IPS-11a (cell line): Measurements from ENCODE around the gene SMLR1.
"Not testable (repeated sequence)": the region's sequence is repeated elsewhere in the genome, so short reads cannot be mapped to it uniquely, and the experiment has no call there.

Experiments used
- H3K4me3 ChIP-seq: one replicate; pipeline ENCODE4 v1.5.1; 2013; ENCODE audit warnings: low read depth, low read length, control low read depth

The SMLR1 gene

GRCh38 chr6:130827247-130828149 lies at the start of gene SMLR1:
Gene SMLR1 (plus strand): TSS chr6:130827406. CDS start chr6:130827414, 8 bp downstream.
- no peak within 1 kb of the TSS for H3K4me3 ChIP-seq

GRCh38 chr6:130778946-130779657 lies 48.1 kb upstream of the SMLR1 start:
- H3K4me3 ChIP-seq, result no peak overlapping the region

- no peak overlapping the region for H3K4me3 ChIP-seq
Measured at GRCh38 chr6:130779658-130780033, 47.6 kb upstream of the SMLR1 start.

- no peak overlapping the region for H3K4me3 ChIP-seq
Measured at GRCh38 chr6:130780122-130780521, 47.1 kb upstream of the SMLR1 start.

- H3K4me3 ChIP-seq, result no peak overlapping the region
Measured at GRCh38 chr6:130781557-130781956, 45.6 kb upstream of the SMLR1 start.

DNA sequence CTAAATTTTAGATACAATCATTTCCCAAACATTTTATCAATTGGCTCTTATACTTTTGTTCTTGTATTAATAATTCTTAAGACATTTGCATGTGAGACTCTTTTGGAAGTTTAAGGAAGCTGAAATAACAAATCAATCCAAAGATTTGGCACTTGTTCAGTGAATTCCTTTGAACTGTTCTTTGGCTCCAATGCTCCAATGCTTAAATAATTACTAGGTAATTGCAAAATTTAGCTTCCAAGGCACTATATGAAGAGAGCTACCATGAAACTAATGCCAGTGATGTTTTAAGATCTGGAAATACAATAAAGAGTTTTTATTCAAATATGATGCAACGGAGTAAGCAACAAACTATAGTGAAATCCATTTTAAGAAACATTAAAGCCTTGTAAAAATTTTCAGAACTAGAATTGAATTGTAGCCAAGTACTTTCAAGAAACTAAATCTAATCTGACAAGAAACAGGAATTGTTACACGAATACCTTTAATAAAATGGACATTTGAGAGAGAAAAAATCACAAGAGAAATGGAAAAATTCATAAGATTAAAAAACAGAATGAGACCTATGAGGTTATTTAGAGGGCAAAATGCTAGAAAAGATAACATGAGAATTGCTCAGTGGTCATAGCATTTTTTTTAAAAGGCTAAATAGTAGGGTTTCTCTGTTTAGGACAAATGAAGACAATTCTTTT lies 43.6 kb upstream of the SMLR1 start:
- no peak overlapping the region for H3K4me3 ChIP-seq

DNA sequence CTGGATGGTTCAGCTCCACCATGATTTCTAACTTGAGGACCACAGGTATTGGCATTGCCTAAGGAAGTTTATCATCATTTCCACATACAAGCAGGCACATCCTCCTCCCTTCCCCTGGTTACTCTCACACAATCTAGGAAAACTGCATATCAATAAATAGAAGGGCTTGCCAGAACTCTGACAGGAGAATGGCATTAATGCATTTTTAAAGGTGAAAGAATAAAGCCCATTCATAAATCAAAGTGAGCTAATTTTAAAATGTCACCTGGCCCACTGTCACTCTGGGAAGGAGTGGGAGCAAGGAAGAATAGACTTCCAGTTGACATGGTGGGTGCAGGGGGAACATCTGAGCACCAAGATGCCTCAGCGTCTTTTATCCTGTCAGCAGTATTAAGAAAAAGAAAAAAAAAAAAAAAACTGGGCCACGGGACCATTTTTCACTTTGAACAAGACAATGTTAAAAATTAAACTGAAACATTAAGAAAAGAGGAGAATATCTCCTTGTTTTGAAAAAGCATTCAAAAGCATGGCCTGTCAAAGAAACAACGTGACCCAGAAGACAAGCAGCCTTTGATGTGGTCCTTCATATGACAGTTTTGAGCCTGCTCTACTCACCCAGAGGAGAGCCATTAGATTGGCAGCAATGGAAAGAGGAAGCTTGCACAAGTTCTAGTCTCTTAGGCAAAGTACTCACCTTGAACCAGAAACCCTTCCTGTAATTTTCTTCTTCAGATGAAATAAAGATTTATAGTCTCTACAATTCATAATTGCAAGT lies 39.3 kb upstream of the SMLR1 start:
- H3K4me3 ChIP-seq, result no peak overlapping the region

DNA sequence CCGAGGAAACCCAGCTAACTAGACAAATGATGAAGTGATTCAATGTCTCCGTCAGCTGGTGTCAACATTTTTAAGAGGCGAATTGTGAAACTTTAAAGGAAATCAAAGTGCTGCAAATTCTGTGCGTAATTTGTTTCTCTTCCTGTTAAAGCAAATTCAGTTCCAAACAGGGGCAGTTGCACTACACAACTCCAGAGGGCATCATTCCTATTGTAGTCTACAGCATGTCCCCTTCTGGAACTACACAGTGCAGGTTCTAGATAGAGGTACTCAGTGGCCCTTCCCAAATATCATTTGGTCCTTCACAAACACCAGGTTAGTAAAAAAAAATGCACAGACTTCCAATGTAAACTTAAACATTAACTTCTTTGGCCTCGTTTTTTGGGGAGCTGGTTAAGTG lies 38.3 kb upstream of the SMLR1 start:
- no peak overlapping the region for H3K4me3 ChIP-seq

DNA sequence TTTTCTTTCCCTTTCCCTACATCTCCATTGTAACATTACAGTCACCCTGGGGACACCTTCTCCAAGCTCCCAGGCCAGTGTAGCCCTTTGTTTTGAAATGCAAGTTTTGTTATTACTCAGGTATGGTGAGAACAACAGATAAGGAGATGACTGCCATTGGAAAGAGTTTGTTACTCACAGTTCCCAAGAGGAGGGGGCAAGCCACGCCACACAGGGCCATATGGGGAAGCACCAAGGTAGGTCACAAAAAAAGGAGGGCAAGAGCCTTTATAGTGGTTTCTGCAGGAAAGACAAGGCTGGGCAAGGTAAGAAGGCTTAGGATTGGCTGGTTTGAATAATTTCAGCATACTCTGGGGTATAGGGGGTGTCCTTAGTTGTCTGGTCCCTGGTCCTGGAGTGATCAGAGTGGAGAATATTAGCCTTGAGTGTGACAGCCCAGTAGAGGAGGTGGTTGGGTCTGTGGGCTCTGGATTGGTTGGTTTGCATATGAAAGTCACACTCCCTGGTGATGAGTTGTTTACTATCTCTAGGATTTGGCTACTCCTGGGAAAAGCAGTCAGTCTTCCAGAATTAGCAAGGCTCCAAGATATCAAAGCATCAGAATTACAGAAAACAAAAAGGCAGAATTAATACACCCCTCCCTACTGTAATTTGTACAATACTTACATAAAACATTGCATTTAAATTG lies 33.1 kb upstream of the SMLR1 start:
- H3K4me3 ChIP-seq, result no peak overlapping the region

- no peak overlapping the region for H3K4me3 ChIP-seq
Measured at GRCh38 chr6:130794738-130795137, 32.5 kb upstream of the SMLR1 start.

GRCh38 chr6:130796313-130796905 lies 30.8 kb upstream of the SMLR1 start:
- H3K4me3 ChIP-seq, result no peak overlapping the region

DNA sequence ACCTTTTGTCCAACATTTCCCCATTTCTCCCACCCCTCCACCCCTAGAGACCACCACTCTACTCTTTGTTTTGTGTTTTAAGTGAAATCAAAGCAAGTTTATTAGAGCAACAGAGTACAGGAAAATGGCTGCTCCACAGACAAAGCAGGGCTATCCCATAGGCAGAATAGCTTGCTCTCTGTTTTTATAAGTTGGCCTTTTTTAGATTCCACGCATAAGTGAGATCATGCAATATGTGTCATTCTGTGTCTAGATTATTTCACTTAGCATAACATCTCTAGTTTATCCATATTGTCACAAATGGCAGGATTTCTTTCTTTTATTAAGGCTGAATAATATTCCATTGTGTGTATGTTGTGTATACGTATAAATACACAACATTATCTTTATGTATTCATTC lies 30.1 kb upstream of the SMLR1 start:
- no peak overlapping the region for H3K4me3 ChIP-seq

DNA sequence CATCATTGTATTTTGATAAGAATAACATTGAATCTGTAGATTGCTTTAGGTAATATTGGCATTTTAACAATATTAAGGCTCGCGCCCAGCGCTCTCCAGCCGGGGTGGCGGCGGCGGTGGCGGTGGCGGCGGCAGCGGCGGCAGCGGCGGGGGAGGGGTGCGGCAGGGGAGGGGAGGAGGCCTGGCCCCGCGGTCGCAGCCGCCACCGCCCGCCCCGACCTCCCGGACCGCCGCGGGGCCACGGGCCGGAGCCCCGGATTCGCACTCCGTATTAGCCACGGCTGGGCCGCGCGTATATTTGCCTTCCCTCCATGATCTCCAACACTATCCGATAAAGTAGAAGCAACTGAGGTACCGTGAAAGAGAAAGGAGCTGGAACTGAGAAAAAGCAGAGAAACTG lies 25.8 kb upstream of the SMLR1 start:
- H3K4me3 ChIP-seq, result not testable (repeated sequence)

GRCh38 chr6:130810307-130811030 lies 16.7 kb upstream of the SMLR1 start:
- H3K4me3 ChIP-seq, result no peak overlapping the region

- no peak overlapping the region for H3K4me3 ChIP-seq
Measured at GRCh38 chr6:130811932-130812331, 15.3 kb upstream of the SMLR1 start.

DNA sequence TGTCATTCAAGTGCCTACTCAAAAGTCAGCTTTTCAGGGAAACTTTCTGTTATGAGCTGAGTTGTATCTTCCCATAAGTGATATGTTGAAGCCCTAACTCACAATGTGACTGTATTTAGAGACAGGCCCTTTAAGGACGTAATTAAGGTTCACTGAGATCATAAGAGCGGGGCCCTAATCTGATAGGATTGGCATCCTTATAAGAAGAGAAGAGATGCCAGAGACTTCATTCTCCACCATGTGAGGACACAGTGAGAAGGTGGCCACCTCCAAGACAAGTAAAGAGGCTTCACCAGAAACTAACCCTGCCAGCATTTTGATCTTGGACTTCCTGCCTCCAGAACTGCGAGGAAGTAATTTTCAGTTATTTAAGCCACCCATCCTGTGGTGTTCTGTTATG lies 12.7 kb upstream of the SMLR1 start:
- no peak overlapping the region for H3K4me3 ChIP-seq

- no peak overlapping the region for H3K4me3 ChIP-seq
Measured at GRCh38 chr6:130815200-130816071, 11.8 kb upstream of the SMLR1 start.

DNA sequence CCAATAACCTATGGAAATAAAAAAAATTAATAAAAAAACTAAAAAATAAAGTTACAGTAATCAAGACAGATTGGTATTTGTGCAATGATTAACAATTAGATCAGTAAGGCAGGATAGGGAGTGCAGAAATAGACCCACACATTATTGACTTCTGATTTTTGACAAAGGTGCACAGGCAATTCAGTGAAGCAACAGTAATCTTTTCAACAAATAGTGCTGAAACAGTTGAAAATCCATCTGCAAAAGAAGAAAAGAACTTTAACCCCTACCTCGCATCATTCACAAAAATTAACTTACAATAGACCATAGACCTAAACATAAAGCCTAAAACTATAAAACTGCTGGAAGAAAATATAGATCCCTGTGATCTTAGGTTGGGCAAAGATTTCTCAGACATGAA lies 4.5 kb upstream of the SMLR1 start:
- no peak overlapping the region for H3K4me3 ChIP-seq
